ENCODE measurements around the gene XBP1. TPM values are rescaled to one million over a fixed set of nuclear protein-coding genes. Genes with fewer than 3 reads are reported as not detected.

XBP1 gene
- total and polyA plus RNA-seq, 2 of the 8 experiments (the other 6 are each of a cell fraction or from before 2014, with no cell fraction given): 99.8 to 131 TPM

GRCh38 chr22:28821452-28821851 lies 21.1 kb upstream of the XBP1 start:
- no peak overlapping the region for H3K4ac ChIP-seq (replicated peaks; ENCODE audit: insufficient read length, low read depth, low read length)
- no peaks in the 10 kb centered on the region for H3K9me3 ChIP-seq (ENCODE audit: insufficient read depth in 2 of 2, low read depth in 1 of 2, low read length in 1 of 2)
- H3K4me3 ChIP-seq (ENCODE audit: extremely low read depth in 1 of 4, insufficient read depth in 2 of 4, low read depth in 3 of 4, low read length in 4 of 4): no peak overlapping the region
- H2BK120ac ChIP-seq (replicated peaks; ENCODE audit: low read depth, low read length): no peak overlapping the region
- H3K18ac ChIP-seq (ENCODE audit: extremely low read depth, low read length): no peak overlapping the region
- H4K20me1 ChIP-seq (replicated peaks in 1 of 2; ENCODE audit: control insufficient read depth in 1 of 2, insufficient read depth in 2 of 2, low read length in 2 of 2): no peaks in the 10 kb centered on the region
- H4K8ac ChIP-seq (ENCODE audit: extremely low read depth, insufficient read depth, low read length): no peak overlapping the region
- H2BK20ac ChIP-seq (ENCODE audit: low read length): no peak overlapping the region
- H4K5ac ChIP-seq (ENCODE audit: insufficient read length, low read depth, low read length): no peak overlapping the region
- no peaks in the 10 kb centered on the region for H3K36me3 ChIP-seq (ENCODE audit: control insufficient read depth in 2 of 4, insufficient read depth in 4 of 4, low read length in 3 of 4)
- no peaks in the 10 kb centered on the region for H3K79me2 ChIP-seq (ENCODE audit: control insufficient read depth in 1 of 2, insufficient read depth in 2 of 2, low read length in 2 of 2)
- H3K23ac ChIP-seq (ENCODE audit: insufficient read length): no peak overlapping the region
- no peak overlapping the region for H2AK5ac ChIP-seq (ENCODE audit: low read depth, low read length)
- no peak overlapping the region for H2BK12ac ChIP-seq (ENCODE audit: low read depth, low read length)
- H3K23me2 ChIP-seq (ENCODE audit: low read depth, low read length): peaks cover 5% of the 10 kb centered on the region; the same call in 1 of the 2 replicates
- no peak overlapping the region for H2BK5ac ChIP-seq (ENCODE audit: low read depth, low read length)
- no peak overlapping the region for H3K9ac ChIP-seq (replicated peaks in 1 of 4; ENCODE audit: extremely low read depth in 1 of 4, low read depth in 3 of 4, low read length in 3 of 4)
- H3K4me1 ChIP-seq (replicated peaks in 1 of 4; ENCODE audit: control insufficient read depth in 3 of 4, insufficient read depth in 4 of 4, low read length in 3 of 4): no peaks in the 10 kb centered on the region; a peak in 1 of 7 replicates
- no peak overlapping the region for H3K56ac ChIP-seq (replicated peaks; ENCODE audit: insufficient read length, low read depth, low read length)
- H4K91ac ChIP-seq (replicated peaks; ENCODE audit: insufficient read length, low read length): no peak overlapping the region
- ChIA-PET CTCF (ENCODE audit: partially characterized antibody) (interaction anchor here (0.7 to 3.8 kb wide), 3 partner anchors 8 to 902 kb away, joined by 3 to 26 read pairs (median 7); partner anchors contain the start of gene PITPNB), POLR2A (ENCODE audit: partially characterized antibody) (no interaction called here)
- H3K14ac ChIP-seq (ENCODE audit: insufficient read length): no peak overlapping the region
- DNase-seq (ENCODE audit: low read depth in 1 of 2, low spot score in 2 of 2): no peak
- no peak overlapping the region for H3K27ac ChIP-seq (ENCODE audit: low read depth, low read length)
- H2AFZ ChIP-seq (ENCODE audit: low read length): no peak overlapping the region
- 94% methylated on average over 1 of the region's 1 CpG; no CpG with 5 or more reads in 1 of the 2 experiments for WGBS, 2 experiments (ENCODE audit: extremely low coverage in 1 of 2, insufficient coverage in 1 of 2, insufficient read length in 1 of 2, insufficient replicate concordance in 2 of 2, low coverage in 1 of 2, low lambda C conversion rate in 2 of 2, missing lambda C conversion rate in 1 of 2)
- no peaks in the 10 kb centered on the region for H3K27me3 ChIP-seq (replicated peaks in 1 of 4; ENCODE audit: control insufficient read depth in 3 of 4, extremely low read depth in 1 of 4, insufficient read depth in 3 of 4, low read length in 3 of 4)
- H2BK15ac ChIP-seq (ENCODE audit: low read length): no peak overlapping the region
- no peak for FAIRE-seq
- no peak for TF ChIP-seq RNF2 (IDR thresholded peaks at IDR 0.05; ENCODE audit: borderline replicate concordance, low read depth, low read length, missing control alignments, poor library complexity, severe bottlenecking)
- no peak for TF ChIP-seq CEBPB (IDR thresholded peaks at IDR 0.05; ENCODE audit: low read depth, low read length)
- TF ChIP-seq KDM4A (IDR thresholded peaks at IDR 0.05; ENCODE audit: low read depth, low read length, severe bottlenecking): no peak
- no peak for TF ChIP-seq JUN (IDR thresholded peaks at IDR 0.05; ENCODE audit: low read depth, low read length)
- no peak for TF ChIP-seq TCF12 (IDR thresholded peaks at IDR 0.05; ENCODE audit: low read depth, low read length)
- TF ChIP-seq PHF8 (conservative IDR thresholded peaks at IDR 0.05; ENCODE audit: low read depth, low read length): no peak
- no peak for TF ChIP-seq GABPA (IDR thresholded peaks at IDR 0.05; ENCODE audit: borderline replicate concordance, insufficient read depth, low read length)
- TF ChIP-seq BACH1 (IDR thresholded peaks at IDR 0.05; ENCODE audit: low read length): no peak
- TF ChIP-seq BCL11A (IDR thresholded peaks at IDR 0.05; ENCODE audit: low read depth in 2 of 2, low read length in 2 of 2): no peak
- TF ChIP-seq HDAC2 (IDR thresholded peaks at IDR 0.05; ENCODE audit: borderline replicate concordance in 1 of 2, low read depth in 2 of 2, low read length in 2 of 2): no peak
- H3K79me1 ChIP-seq (ENCODE audit: low read depth, low read length): no peaks in the 10 kb centered on the region
- no peak overlapping the region for H3K4me2 ChIP-seq (ENCODE audit: insufficient read depth in 1 of 2, low read depth in 2 of 2, low read length in 2 of 2)

Measured in H1 (cell line).